ENCODE measurements around the gene TNFSF4.

TNFSF4 gene

DNA sequence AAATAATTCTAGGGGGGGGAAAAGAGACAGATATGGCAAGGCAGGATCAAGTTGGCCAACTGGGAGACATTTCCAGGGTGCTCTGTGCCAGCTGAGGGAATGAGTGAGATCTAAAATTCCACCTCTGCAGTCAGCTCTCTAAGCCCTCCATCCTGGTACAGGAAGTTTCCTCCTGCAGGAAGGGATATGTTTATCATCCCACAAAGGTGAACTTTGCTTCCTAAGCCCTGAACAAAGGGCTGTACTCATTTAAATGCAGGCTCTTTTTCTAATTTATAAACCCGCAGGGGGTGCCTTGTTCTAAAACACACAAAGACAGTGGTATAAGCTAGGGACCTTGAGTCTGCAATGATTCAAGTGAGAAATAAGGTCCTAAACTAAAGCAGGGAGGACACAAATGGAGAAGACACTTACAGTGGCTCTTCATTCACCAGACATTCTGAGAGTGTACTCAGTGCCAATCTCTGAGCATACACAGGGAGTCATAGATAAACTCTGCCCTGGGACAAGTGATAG, 3.6 kb upstream of the TNFSF4 start:
- no peak for DNase-seq (ENCODE audit: low spot score)

DNA sequence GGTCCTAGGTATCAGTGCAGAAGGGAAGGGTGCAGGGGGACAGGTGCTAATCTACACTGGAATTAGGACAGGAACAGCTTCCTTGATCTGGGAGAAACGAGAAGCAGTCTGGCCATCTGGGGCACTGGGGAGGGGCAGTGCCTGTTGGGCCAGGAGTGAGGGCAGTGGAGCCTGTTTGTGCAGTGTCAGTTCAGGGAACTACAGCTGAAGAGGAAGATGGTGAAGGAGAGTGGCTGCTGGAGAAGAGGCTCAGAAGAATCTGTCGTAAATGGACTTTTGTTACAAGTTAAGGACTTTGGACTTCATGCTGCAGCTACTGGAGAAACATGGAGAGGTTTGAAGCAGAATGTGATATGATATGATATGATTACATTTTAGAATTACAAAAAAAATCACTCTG, 3.2 kb upstream of the TNFSF4 start:
- no peak for DNase-seq (ENCODE audit: low spot score)

DNA sequence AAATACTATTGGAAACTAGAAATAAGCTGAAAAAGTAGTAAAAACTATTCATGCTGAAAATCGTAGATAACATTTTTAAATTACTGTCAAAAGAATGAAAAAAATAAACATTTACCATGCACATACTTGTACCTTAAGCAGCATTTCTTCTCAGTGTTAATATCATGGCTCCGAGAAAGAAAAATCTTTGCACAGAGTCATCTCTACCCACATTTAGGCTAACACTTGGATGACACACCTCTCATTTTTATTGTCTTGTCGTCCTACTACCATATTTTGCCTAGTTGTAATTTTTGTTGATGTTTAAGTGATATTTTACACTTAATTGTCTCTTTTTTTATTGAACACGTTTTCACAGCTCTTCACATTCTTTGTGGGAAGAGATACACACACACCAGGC, 1.7 kb upstream of the TNFSF4 start:
- no peak for DNase-seq (ENCODE audit: low spot score)

DNA sequence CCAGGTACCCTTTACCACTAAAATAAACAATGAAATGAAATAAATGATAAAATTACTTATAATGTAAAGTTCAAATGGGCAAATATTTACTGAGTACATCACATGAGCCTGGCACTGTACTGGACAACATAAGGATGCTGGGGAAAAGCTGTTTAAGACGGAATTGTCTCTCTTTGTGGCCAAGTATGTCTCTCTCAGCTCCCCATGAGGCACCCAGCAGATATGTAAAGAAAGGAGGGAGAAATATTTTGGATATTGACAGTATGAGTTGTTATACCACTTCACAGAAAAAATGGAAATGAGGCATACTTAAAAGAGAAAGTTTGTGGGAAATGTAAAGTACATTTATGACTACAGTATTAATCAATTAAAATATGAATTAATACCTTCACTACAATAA, 1.0 kb upstream of the TNFSF4 start:
- no peak for DNase-seq (ENCODE audit: low spot score)

DNA sequence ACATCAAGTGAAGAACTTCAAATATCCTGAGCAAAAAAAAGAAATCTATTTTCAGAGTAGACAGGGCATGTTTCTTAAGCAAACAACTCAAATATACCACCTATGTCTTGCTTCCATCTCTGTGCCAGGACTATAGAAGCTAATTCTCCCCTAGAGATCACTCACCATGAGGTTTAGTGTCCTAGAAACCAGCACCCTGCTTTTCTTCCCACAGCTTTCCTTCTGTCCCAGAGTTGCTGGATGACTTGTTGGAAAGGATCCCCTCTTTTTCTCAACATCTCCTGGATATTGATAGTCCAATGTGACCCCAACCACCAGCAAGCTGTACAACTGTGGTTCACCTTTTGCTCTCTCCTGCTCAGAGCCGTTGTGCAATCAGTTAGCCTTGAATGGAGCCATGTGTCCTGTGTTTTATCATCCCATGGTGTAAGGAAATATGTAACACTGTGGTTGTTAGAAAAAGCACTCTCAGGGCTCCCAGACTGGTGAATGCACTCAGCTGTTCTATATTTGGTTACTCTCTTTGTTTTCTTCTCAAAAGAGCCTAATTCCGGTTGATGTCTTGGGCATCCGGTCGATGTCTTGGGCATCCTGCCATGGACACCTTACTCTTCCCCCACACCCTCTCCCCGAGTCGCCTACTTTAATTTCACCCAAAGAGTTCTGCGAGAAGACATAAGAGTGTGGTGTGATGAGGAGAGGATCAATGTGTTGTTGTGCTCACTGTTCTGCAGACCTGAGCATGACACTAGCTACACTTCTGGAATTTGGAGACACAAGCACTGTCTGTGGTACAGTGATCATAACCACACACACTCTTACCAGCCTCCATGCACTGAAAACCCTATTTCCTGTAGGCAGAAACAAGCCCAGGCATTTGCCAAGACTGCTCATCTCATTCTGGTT, 1.7 kb downstream of the TNFSF4 start:
- peak; percentile 32 for DNase-seq (ENCODE audit: low spot score)

DNA sequence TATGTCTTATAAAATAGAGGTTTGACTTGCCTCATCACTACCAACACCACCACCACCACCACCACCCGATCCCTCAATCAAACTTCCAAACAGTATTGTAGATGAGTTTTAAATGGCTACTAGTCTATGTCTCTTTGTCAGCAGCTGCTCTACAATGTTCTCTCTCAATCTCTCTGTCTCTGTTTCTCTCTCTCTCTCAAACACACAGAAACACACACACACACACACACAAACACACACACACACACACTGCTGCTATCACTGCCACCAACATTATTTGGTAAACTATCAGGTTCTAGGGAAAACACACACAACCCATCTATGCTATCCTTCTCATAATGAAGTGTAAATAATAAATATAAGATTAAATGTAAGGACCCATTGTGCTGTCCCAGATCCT, 2.4 kb downstream of the TNFSF4 start:
- DNase-seq (ENCODE audit: low spot score) = no peak

DNA sequence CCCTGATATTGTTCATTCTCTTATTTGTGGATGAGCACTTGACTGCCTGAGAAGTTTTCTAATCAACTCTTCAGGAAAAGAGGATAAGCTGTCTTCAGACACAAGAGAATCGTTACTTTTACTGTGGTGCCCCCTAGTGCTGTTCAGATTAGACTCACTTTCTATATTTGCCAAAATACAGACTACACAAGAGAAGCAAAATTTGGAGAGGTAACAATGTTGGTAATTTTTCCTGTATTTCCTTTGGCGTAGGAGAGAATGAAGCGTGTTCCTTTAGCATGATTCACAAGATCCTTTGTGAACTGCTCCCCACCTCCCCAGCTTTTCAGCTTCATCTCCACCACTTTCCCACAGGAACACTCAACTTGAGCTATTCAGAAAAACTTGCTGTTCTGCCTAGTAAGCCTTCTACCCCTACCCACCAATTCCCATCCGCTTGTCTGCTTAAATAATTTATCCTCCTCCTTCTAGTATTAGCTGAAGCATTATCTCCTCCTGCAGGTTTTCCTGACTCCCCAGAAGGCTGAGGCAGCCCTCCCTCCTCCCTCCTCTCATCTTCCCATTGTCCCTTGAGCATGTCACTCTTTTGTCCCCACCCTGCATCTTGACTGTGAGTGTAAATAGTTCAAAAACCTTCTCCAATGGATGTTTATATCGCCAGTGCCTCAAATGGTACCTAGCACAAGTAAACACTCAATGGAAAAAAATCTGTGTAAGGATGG, 4.5 kb downstream of the TNFSF4 start:
- DNase-seq (ENCODE audit: low spot score) = peak; percentile 23

DNA sequence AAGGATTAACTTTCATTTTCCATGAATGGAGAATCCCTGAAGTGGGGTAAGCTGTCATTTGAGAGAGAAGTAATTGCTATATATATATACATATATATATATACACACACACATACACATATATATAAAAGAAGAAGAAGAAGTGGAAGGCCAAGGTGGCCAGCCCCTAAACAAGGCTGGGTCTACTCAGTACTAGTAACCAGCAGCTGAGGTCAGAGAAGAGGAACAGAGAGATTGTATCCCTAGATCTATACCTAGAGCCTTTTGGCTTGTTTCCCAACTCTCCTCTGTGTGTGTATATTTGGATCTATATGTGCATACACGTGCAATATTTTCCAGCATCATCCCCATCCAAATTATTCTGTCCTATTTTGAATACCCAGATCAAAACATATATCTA, 5.2 kb downstream of the TNFSF4 start:
- no peak for DNase-seq (ENCODE audit: low spot score)

DNA sequence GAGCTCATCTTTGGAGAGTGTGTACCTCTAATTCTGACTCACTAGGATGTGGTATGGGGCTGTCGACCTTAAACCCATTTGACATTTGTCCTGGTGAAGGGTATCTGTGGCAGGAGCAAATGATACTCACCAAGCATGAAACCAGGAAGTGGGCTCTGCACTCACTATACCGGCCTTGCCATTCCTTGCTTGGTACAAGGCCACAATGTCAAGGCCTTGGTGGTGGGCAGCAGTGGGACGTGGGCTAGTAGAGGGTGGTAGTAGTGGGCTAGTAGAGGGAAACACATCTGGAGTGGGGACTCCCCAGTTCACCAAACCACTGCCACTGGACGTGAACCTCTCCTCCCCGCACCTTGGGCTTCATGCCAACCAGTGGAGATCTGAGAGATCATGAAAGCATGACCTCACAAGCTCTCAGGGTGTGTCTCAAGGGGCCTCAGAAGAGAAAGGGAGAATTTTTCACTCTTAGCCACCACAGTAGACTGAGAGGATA, 11.5 kb downstream of the TNFSF4 start:
- DNase-seq (ENCODE audit: low spot score) = peak; percentile 12

DNA sequence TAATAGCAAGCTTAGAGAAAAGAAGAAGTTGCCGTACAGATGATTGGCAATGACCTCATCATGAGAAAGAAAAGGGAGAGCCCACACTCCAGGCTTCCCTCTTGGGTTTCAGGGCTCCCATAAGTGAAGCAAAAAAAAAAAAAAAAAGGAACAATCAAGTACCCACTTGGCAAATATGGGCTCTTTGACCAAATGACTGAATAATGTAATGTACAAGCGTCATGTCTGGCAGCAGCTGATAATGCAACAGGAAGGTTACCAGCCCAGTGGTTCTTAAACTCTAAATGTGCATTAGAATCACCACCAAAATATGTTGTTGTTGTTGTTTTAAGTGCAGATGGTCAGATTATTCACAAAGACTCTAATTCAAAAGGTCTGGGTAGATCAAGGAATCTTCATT, 13.5 kb downstream of the TNFSF4 start:
- DNase-seq (ENCODE audit: low spot score) = no peak

DNA sequence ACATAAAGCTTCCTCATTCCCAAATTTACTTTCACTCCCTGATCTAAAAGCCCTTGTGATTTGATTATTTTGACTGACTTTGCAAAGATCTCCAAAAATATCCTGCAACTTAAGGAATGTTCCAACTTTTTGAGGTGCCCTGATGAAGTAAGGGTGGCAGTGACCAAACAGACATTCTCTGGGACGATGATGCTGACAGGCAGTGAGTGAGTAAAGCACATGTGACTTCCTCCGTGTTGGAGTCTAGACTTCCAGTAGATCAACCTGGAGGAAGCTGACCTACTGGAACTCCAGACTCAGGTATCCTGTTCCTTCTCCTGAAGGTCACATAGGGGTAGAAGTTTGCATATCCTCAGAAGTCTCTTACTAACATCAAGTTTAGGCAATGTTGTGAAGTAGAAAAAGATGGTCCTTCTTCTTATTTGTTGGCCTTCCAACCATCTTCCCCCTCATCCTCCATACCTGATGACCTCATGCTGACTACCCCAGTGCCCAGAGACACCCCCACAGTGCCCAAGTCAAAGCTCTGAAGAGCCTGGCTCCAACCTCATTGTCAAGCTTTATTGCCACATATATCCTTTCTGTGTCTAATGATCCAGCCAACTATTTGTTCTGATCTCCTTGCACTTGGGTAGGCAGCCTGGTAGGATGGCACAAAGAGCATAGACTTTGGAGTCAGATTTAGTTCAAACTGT, 16.0 kb downstream of the TNFSF4 start:
- no peak for DNase-seq (ENCODE audit: low spot score)

DNA sequence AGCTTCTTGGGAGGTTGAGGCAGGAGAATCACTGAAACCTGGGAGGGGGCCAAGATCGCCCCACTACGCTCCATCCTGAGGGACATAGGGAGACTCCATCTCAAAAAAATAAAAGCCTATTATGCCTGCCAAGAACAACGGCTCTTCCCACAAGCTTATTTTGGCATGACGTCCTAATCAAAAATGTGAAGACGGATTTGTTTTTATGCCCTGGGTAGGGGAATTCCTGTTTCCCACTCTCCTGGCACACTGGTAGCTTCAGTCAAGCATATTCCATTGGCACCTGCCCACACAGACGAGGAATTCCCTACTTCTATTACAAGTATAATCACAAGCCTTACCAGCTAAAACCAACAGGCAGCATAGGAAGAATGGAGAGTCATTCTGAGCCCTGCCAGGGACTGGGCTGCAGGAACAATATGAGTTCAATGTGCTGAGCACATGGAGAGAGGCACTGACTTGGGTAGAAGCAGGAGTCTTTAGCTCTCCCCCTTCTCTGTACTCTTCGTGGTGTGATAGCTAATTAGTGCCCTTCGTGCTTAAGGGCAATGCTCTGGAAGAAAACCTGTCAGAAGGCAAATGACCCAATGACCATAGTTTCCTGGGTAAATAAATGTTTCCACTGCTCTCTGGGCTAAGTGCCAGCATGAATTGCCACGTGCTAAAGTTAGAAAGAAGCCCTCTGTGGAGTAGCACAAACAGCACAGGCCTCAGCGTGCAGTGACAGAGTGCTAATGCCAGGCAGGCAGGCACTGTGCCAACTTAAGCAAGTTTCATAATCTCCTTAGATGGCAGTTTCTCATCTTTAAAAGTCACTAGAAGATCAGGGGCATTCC, 16.8 kb downstream of the TNFSF4 start:
- no peak for DNase-seq (ENCODE audit: low spot score)

DNA sequence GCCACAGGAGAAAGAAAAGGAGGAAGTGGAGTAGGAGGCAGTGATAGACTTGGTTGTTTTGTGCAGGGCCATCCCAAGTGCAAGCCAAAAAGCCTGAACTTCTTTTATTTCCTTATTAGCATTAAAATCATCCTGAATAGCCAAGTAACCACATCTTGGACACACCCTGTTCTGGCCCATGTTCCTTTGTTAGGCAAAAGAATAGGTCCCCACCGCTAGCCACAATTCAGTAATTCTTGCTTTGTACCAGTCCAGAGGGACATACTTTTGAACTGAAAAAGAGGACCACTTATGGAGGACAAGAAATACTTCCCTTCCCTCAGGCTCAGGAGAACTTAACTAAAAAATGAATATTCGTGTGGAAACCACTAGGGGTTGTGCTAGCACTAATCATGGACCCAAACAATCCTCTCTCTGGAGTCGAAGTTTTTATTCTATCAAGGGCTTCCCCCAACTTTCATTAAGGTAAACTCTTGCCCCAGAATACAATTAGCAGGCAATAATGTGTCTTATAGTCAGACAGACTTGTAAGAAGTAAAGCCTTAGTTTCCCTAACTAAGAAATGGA, 19.4 kb downstream of the TNFSF4 start:
- no peak for DNase-seq (ENCODE audit: low spot score)

DNA sequence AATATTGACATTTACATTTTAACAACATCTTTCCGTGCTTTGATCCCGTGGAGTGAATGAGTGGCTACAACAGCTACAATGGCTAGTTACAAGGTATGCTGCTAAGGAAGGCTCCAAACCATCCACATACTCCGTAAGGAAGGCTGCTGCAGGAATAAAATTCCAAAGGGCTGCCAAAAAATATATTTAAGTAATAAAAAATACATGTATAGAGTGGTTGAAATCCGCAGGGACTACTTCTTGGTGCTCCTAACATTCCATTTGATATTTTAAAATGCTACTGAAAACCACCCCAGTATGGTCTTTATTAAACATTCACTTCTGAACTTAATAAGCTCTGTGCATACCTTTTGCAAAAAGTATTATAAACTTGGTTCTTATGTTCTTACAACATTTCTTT, 25.3 kb downstream of the TNFSF4 start:
- DNase-seq (ENCODE audit: low spot score) = no peak

DNA sequence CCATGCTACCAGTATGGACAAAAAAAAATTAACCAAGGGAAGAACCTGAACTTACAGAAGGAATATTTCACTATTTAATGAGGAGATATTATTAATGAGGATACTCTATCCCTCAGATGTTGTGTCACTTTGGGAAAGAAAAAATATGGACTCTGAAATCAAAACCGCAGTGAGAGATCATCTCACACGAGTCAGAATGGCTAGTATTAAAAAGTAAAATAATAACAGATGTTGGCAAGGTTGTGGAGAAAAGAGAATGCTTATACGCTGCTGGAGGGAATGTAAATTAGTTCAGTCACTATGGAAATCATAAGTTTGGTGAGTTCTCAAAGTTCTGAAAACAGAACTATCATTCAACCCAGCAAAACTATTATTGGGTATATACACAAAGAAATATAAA, 30.9 kb downstream of the TNFSF4 start:
- no peak for DNase-seq (ENCODE audit: low spot score)

DNA sequence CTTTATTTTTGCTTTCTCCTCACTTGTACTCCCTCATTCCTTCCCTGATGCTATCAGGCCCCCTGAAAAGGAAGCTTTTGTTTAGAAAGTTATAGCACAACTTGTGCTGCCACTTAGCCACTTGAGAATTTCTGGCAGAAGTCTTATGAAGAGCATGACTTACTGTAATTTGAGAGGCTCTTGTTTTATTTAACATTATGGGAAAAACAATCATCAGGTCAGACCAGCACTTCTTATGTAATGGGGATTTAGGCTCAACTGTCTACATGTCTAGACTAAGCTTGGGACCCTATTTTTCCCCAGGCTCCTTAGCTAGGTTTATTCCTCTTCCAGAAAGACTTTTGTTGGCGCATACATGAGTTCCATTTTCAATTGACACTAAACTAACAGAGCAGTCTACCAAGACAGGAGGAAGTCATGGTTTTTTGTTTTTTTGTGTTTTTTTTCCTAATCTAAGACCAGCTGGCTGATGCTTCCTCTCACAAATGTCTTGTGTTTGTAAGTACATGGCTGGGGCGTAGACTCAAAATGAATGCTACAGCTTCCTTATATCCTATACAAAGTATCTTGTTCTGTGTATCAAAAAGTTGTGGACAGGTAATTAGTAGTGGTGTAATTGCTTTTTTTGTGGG, 31.5 kb downstream of the TNFSF4 start:
- DNase-seq (ENCODE audit: low spot score) = no peak

DNA sequence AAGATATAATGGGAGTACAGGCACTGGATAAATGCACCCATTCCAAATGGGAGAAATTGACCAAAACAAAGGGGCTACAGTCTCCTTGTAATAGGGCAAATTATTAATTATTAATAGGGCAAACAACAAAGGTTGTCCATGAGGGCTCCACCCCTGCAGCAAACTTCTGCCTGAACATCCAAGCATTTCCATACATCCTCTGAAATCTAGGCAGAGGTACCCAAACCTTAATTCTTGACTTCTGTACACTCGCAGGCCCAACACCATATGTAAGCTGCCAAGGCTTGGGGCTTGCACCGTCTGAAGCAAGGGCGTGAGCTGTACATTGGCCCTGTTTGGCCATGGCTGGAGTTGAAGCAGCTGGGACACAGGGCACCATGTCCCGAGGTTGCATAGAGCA, 33.7 kb downstream of the TNFSF4 start:
- no peak for DNase-seq (ENCODE audit: low spot score)

DNA sequence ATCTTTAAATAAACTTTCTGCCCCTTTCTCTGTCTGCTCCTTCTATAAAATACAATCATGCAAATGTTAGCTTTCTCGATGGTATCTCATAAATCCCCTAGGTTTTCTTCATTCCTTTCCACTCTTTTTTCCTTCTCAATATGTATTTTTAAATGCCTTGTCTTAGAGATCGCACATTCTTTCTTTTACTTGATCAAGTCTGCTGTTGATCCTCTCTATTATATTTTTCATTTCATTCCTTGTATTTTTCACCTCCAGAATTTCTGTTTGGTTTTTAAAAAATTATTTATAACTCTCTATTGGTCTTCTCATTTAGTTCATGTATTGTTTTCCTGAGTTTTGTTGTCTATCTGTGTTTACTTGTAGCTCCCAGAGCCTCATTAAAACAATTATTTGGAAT, 36.0 kb downstream of the TNFSF4 start:
- DNase-seq (ENCODE audit: low spot score) = no peak

DNA sequence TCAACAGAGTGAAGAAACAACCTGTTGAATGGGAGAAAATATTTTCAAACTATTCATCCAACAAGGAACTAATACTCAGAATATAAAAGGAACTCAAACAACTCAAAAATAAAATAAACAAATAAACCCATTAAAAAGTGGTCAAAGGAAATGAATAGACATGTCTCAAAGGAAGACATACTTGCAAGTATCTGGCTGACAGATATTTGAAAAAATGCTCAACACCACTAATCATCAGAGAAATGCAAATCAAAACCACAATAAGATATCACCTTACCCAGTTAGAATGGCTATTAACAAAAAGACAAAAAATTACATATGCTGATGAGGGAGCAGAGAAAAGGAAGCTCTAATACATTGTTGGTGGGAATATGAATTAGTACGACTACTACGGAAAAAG, 38.2 kb downstream of the TNFSF4 start:
- no peak for DNase-seq (ENCODE audit: low spot score)

DNA sequence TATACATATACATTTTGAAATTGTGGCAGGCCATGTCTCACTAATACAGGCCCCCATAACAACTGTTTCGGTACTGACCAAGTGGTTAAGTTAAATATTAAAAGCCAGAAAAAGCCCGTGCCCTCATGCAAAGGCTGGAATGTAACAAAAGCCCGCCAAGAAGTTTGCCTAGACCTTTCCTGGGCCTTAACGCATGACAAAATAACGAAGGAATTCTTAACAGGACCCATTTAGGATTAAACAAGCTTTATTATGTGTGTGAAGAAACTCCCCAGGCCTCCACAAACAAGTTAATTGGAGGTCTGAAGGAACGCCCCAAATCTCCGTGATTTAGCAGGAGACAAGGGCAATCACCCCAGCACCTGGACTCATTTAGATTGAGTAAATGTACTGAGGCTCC, 42.4 kb downstream of the TNFSF4 start:
- DNase-seq (ENCODE audit: low spot score) = no peak

DNA sequence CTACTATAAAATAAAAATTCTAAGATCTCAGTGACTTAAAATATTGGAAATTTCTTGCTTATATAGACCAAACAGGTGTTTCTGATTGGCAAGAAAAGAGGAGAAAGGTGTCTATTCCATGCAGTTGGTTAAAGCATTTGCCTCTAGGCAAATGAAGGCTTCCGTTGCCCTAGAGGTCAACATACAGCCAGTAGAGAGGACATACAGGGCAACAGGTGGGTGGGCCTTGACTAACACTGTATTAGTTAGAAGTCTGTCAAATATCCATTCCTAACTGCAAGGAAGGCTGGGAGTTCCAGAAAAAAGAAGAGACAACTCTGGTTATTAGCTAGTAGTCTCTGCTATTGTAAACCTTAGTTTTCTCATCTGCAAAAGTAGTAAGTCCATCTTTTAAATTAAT, 43.0 kb downstream of the TNFSF4 start:
- DNase-seq (ENCODE audit: low spot score) = no peak

Measured in CD4-positive, alpha-beta T cell treated with Interleukin-15 for 4 hours (primary cell).